DND-41 (cell line): ENCODE measurements around the gene ERI2.

Experiments
- ATAC-seq: fragments of 200-7000 bp; cut with Tn5 transposase; 3 replicates; pipeline ENCODE4 v1.9.1; 2021; ENCODE audit warnings: low read depth; ENCODE audit not compliant: insufficient read depth
- DNase-seq: peaks from one replicate; pipeline ENCODE4 v3.0.0-alpha.2; 2020
- H2AFZ ChIP-seq: 2 replicates; pipeline ENCODE4 v1.6.0; 2012; ENCODE audit warnings: low read depth, low read length
- H3K27ac ChIP-seq: 2 replicates; pipeline ENCODE4 v1.5.1; 2012; ENCODE audit warnings: low read length, inconsistent platforms
- H3K27me3 ChIP-seq: fragments of 200-600 bp; sonication (generic); 2 replicates; pipeline ENCODE4 v1.6.0; 2012; ENCODE audit warnings: low read length, mild to moderate bottlenecking, inconsistent platforms; ENCODE audit not compliant: insufficient read depth, poor library complexity
- H3K36me3 ChIP-seq: 2 replicates; pipeline ENCODE4 v1.5.1; 2012; ENCODE audit warnings: low read length, inconsistent platforms; ENCODE audit not compliant: insufficient read depth
- H3K4me1 ChIP-seq: 2 replicates; pipeline ENCODE4 v1.5.1; 2012; ENCODE audit warnings: mild to moderate bottlenecking, low read length; ENCODE audit not compliant: insufficient read depth
- H3K4me2 ChIP-seq: 2 replicates; pipeline ENCODE4 v1.6.0; 2012; ENCODE audit warnings: mild to moderate bottlenecking, moderate library complexity, low read length, inconsistent platforms; ENCODE audit not compliant: insufficient read depth
- H3K4me3 ChIP-seq, 2 experiments: fragments of 200-600 bp in 1 of 2; shearing (Covaris generic) in 1 of 2; 2 replicates each; pipeline ENCODE4 v1.5.1; 2012 to 2016; ENCODE audit warnings: inconsistent platforms in 2 of 2, low read length in 2 of 2, mild to moderate bottlenecking in 2 of 2, low read depth in 1 of 2, moderate library complexity in 1 of 2
- H3K79me2 ChIP-seq: 2 replicates; pipeline ENCODE4 v1.6.0; 2012; ENCODE audit warnings: low read length, inconsistent platforms; ENCODE audit not compliant: insufficient read depth
- H3K9ac ChIP-seq: 2 replicates; pipeline ENCODE4 v1.6.0; 2012; ENCODE audit warnings: low read depth, mild to moderate bottlenecking, inconsistent platforms, low read length, moderate library complexity
- H3K9me3 ChIP-seq: 2 replicates; pipeline ENCODE4 v1.5.1; 2012; ENCODE audit warnings: low read length, moderate library complexity, mild to moderate bottlenecking, inconsistent platforms; ENCODE audit not compliant: insufficient read depth, severe bottlenecking
- H4K20me1 ChIP-seq: 2 replicates; pipeline ENCODE4 v1.6.0; 2012; ENCODE audit warnings: low read length; ENCODE audit not compliant: insufficient read depth
- EZH2 ChIP-seq: IDR thresholded peaks from 3 replicates; pipeline ENCODE4 v1.6.1; 2012; ENCODE audit warnings: borderline replicate concordance, low read depth, mild to moderate bottlenecking, moderate library complexity, low read length, inconsistent platforms; ENCODE audit not compliant: severe bottlenecking
- TF ChIP-seq, protein P1 (sequence below): IDR thresholded peaks from 2 replicates; pipeline ENCODE4 v1.5.1; 2012; ENCODE audit warnings: borderline replicate concordance, low read length, moderate library complexity, mild to moderate bottlenecking; ENCODE audit not compliant: poor library complexity, severe bottlenecking; ENCODE audit errors: extremely low read depth

Gene ERI2

DNA sequence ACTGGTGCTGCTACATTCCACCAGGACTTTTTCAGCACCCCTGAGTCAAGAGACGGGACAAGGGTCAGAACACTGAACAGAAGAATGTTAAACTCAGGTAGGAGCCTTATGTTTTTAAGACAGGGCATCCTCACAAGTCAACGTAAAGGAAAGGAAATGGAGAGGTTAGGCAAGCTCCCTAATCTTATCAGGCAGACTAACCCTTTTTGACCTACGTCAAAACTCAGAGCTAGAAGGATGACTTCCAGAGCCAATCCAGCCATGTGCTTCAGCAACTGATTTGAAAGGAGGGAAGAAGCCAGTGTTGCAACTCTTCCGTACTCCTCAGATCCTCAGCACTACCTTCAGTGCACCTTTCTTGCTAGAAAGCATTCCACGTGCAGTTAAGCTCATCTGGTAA lies 46.9 kb upstream of the ERI2 start:
- no peaks in the 10 kb centered on the region for H3K79me2 ChIP-seq
- no peak overlapping the region for H3K4me3 ChIP-seq
- H3K36me3 ChIP-seq = no peaks in the 10 kb centered on the region; the same call in 1 of the 2 replicates
- TF ChIP-seq, protein P1, sequence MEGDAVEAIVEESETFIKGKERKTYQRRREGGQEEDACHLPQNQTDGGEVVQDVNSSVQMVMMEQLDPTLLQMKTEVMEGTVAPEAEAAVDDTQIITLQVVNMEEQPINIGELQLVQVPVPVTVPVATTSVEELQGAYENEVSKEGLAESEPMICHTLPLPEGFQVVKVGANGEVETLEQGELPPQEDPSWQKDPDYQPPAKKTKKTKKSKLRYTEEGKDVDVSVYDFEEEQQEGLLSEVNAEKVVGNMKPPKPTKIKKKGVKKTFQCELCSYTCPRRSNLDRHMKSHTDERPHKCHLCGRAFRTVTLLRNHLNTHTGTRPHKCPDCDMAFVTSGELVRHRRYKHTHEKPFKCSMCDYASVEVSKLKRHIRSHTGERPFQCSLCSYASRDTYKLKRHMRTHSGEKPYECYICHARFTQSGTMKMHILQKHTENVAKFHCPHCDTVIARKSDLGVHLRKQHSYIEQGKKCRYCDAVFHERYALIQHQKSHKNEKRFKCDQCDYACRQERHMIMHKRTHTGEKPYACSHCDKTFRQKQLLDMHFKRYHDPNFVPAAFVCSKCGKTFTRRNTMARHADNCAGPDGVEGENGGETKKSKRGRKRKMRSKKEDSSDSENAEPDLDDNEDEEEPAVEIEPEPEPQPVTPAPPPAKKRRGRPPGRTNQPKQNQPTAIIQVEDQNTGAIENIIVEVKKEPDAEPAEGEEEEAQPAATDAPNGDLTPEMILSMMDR = no peak
- no peak for TF ChIP-seq EZH2
- no peaks in the 10 kb centered on the region for H3K9me3 ChIP-seq
- no peak overlapping the region for H3K4me2 ChIP-seq
- no peak for DNase-seq
- no peak for ATAC-seq
- H3K4me1 ChIP-seq = no peaks in the 10 kb centered on the region
- H2AFZ ChIP-seq = no peak overlapping the region
- H3K27ac ChIP-seq = no peak overlapping the region
- H4K20me1 ChIP-seq = 0 out of 2 replicates have a peak, but pooled peaks cover 7% of the 10 kb centered on the region
- H3K9ac ChIP-seq = no peak overlapping the region
- H3K27me3 ChIP-seq = no peaks in the 10 kb centered on the region

- TF ChIP-seq EZH2 = no peak
- TF ChIP-seq, protein P1 = no peak
- Histone ChIP-seq H3K4me2 (no peak overlapping the region), H3K4me1 (no peaks in the 10 kb centered on the region), H4K20me1 (0 out of 2 replicates have a peak, but pooled peaks cover 5% of the 10 kb centered on the region), H3K79me2 (no peaks in the 10 kb centered on the region), H3K36me3 (peaks cover 5% of the 10 kb centered on the region; the same call in 1 of the 2 replicates), H3K27ac (no peak overlapping the region), H2AFZ (no peak overlapping the region), H3K4me3 (no peak overlapping the region), H3K27me3 (no peaks in the 10 kb centered on the region), H3K9ac (no peak overlapping the region), H3K9me3 (no peaks in the 10 kb centered on the region)
- no peak for DNase-seq
- no peak for ATAC-seq
Measured at GRCh38 chr16:20851601-20852000, 45.3 kb upstream of the ERI2 start.

- TF ChIP-seq, protein P1 = no peak
- TF ChIP-seq EZH2 = no peak
- Histone ChIP-seq H2AFZ (no peak overlapping the region), H3K27ac (no peak overlapping the region), H3K9ac (no peak overlapping the region), H3K36me3 (peaks cover 12% of the 10 kb centered on the region; the same call in 1 of the 2 replicates), H3K4me3 (no peak overlapping the region), H4K20me1 (no peaks in the 10 kb centered on the region), H3K27me3 (no peaks in the 10 kb centered on the region), H3K9me3 (no peaks in the 10 kb centered on the region), H3K4me2 (no peak overlapping the region), H3K79me2 (no peaks in the 10 kb centered on the region), H3K4me1 (no peaks in the 10 kb centered on the region)
- ATAC-seq (no peak), DNase-seq (no peak)
Measured at GRCh38 chr16:20850981-20851380, 44.7 kb upstream of the ERI2 start.
